Measurements from ENCODE around the gene IL13.

The IL13 gene

GRCh38 chr5:132657676-132658380 lies at the start of gene IL13:
IL13 (plus strand) TSS chr5:132658173; CDS start chr5:132658187, 14 bp downstream.
- H3K4me3 ChIP-seq (replicated peaks; ENCODE audit: low read depth, low read length) = no peak within 1 kb of the TSS
- H3K36me3 ChIP-seq (ENCODE audit: control insufficient read depth, insufficient read depth, low read length) = no peaks in the 10 kb centered on the region
- TF ChIP-seq CTCF (IDR thresholded peaks at IDR 0.05; ENCODE audit: insufficient read depth, low read length, poor library complexity, severe bottlenecking) = no peak
- DNase-seq (ENCODE audit: extremely low read depth, insufficient read length) = peak; percentile 25
- H3K27me3 ChIP-seq (replicated peaks; ENCODE audit: control insufficient read depth, insufficient read depth, low read length) = no peaks in the 10 kb centered on the region

- H3K4me3 ChIP-seq (replicated peaks; ENCODE audit: low read depth, low read length) = no peak overlapping the region
- H3K36me3 ChIP-seq (ENCODE audit: control insufficient read depth, insufficient read depth, low read length) = peaks cover 10% of the 10 kb centered on the region
- no peak for DNase-seq (ENCODE audit: extremely low read depth, insufficient read length)
- no peak for TF ChIP-seq CTCF (IDR thresholded peaks at IDR 0.05; ENCODE audit: insufficient read depth, low read length, poor library complexity, severe bottlenecking)
- no peaks in the 10 kb centered on the region for H3K27me3 ChIP-seq (replicated peaks; ENCODE audit: control insufficient read depth, insufficient read depth, low read length)
Observed at GRCh38 chr5:132611965-132612364, 46.0 kb upstream of the IL13 start.

GRCh38 chr5:132612846-132613245 lies 45.1 kb upstream of the IL13 start:
- H3K36me3 ChIP-seq (ENCODE audit: control insufficient read depth, insufficient read depth, low read length) = peaks cover 10% of the 10 kb centered on the region
- no peak for DNase-seq (ENCODE audit: extremely low read depth, insufficient read length)
- no peaks in the 10 kb centered on the region for H3K27me3 ChIP-seq (replicated peaks; ENCODE audit: control insufficient read depth, insufficient read depth, low read length)
- no peak for TF ChIP-seq CTCF (IDR thresholded peaks at IDR 0.05; ENCODE audit: insufficient read depth, low read length, poor library complexity, severe bottlenecking)
- no peak overlapping the region for H3K4me3 ChIP-seq (replicated peaks; ENCODE audit: low read depth, low read length)

GRCh38 chr5:132621699-132622098 lies 36.3 kb upstream of the IL13 start:
- Histone ChIP-seq H3K4me3 (replicated peaks; ENCODE audit: low read depth, low read length) (no peak overlapping the region), H3K27me3 (replicated peaks; ENCODE audit: control insufficient read depth, insufficient read depth, low read length) (no peaks in the 10 kb centered on the region), H3K36me3 (ENCODE audit: control insufficient read depth, insufficient read depth, low read length) (peaks cover 2% of the 10 kb centered on the region)
- no peak for TF ChIP-seq CTCF (IDR thresholded peaks at IDR 0.05; ENCODE audit: insufficient read depth, low read length, poor library complexity, severe bottlenecking)
- no peak for DNase-seq (ENCODE audit: extremely low read depth, insufficient read length)

GRCh38 chr5:132622608-132623007 lies 35.4 kb upstream of the IL13 start:
- Histone ChIP-seq H3K36me3 (ENCODE audit: control insufficient read depth, insufficient read depth, low read length) (peaks cover 2% of the 10 kb centered on the region), H3K4me3 (replicated peaks; ENCODE audit: low read depth, low read length) (no peak overlapping the region), H3K27me3 (replicated peaks; ENCODE audit: control insufficient read depth, insufficient read depth, low read length) (no peaks in the 10 kb centered on the region)
- TF ChIP-seq CTCF (IDR thresholded peaks at IDR 0.05; ENCODE audit: insufficient read depth, low read length, poor library complexity, severe bottlenecking) = no peak
- no peak for DNase-seq (ENCODE audit: extremely low read depth, insufficient read length)
